Measurements from ENCODE around the gene ENTREP1.
"Not testable (repeated sequence)": the region's sequence is repeated elsewhere in the genome, so short reads cannot be mapped to it uniquely, and the experiment has no call there.

ENTREP1 gene

GRCh38 chr9:69371001-69371400 lies 46.0 kb downstream of the ENTREP1 start:
- DNase-seq (no peak), ATAC-seq (no peak)

GRCh38 chr9:69376651-69377050 lies 51.6 kb downstream of the ENTREP1 start:
- ATAC-seq: no peak
- DNase-seq: no peak

GRCh38 chr9:69377291-69377690 lies 52.3 kb downstream of the ENTREP1 start:
- DNase-seq: no peak
- ATAC-seq: no peak

- no peak for ATAC-seq
- no peak for DNase-seq
Measured at GRCh38 chr9:69377981-69378380, 53.0 kb downstream of the ENTREP1 start.

GRCh38 chr9:69379270-69379982 lies 54.4 kb downstream of the ENTREP1 start:
- no peak for DNase-seq
- ATAC-seq: no peak

GRCh38 chr9:69380301-69380700 lies 55.3 kb downstream of the ENTREP1 start:
- no peak for ATAC-seq
- no peak for DNase-seq

GRCh38 chr9:69380811-69381210 lies 55.8 kb downstream of the ENTREP1 start:
- ATAC-seq (no peak), DNase-seq (no peak)

- ATAC-seq (no peak), DNase-seq (no peak)
Measured at GRCh38 chr9:69382135-69382534, 57.1 kb downstream of the ENTREP1 start.

GRCh38 chr9:69385581-69386033 lies 60.6 kb downstream of the ENTREP1 start:
- DNase-seq (no peak), ATAC-seq (no peak)

- ATAC-seq (no peak), DNase-seq (no peak)
Measured at GRCh38 chr9:69386651-69387050, 61.6 kb downstream of the ENTREP1 start.

- ATAC-seq: no peak
- no peak for DNase-seq
Measured at GRCh38 chr9:69388596-69388995, 63.6 kb downstream of the ENTREP1 start.

- no peak for ATAC-seq
- no peak for DNase-seq
Measured at GRCh38 chr9:69389437-69389995, 64.5 kb downstream of the ENTREP1 start.

GRCh38 chr9:69391487-69391886 lies 66.5 kb downstream of the ENTREP1 start:
- DNase-seq (no peak), ATAC-seq (no peak)

- DNase-seq (no peak), ATAC-seq (no peak)
Measured at GRCh38 chr9:69391946-69392345, 66.9 kb downstream of the ENTREP1 start.

GRCh38 chr9:69392826-69393225 lies 67.8 kb downstream of the ENTREP1 start:
- DNase-seq: no peak
- no peak for ATAC-seq

GRCh38 chr9:69393425-69393824 lies 68.4 kb downstream of the ENTREP1 start:
- ATAC-seq (no peak), DNase-seq (no peak)

- ATAC-seq (no peak), DNase-seq (no peak)
Measured at GRCh38 chr9:69395718-69396117, 70.7 kb downstream of the ENTREP1 start.

- ATAC-seq (no peak), DNase-seq (no peak)
Measured at GRCh38 chr9:69396759-69397158, 71.7 kb downstream of the ENTREP1 start.

- no peak for ATAC-seq
- DNase-seq: no peak
Measured at GRCh38 chr9:69397384-69398214, 72.6 kb downstream of the ENTREP1 start.

- DNase-seq: no peak
- no peak for ATAC-seq
Measured at GRCh38 chr9:69400470-69400869, 75.5 kb downstream of the ENTREP1 start.

- ATAC-seq, DNase-seq: not testable (repeated sequence)
Measured at GRCh38 chr9:69409936-69410335, 84.9 kb downstream of the ENTREP1 start.

GRCh38 chr9:69411246-69411645 lies 86.2 kb downstream of the ENTREP1 start:
- ATAC-seq (no peak), DNase-seq (no peak)

Measured in stimulated activated naive CD8-positive, alpha-beta T cell treated with anti-CD3 and anti-CD28 coated beads, Interleukin-15, Interleukin-2, amounts not matched to agents 100 U/mL and 50 U/mL, for 24 hours (primary cell).